ENCODE data around the gene IL21R.

GRCh38 chr16:27495191-27495590, 93.2 kb downstream of the IL21R start:
- TF ChIP-seq BACH2 (CRISPR knock-in tag; IDR thresholded peaks at IDR 0.05; ENCODE audit: borderline replicate concordance) = no peak
- no peak for TF ChIP-seq PPARA (CRISPR knock-in tag; IDR thresholded peaks at IDR 0.05; ENCODE audit: borderline replicate concordance)
- TF ChIP-seq TSHZ2 (CRISPR knock-in tag; IDR thresholded peaks at IDR 0.05) = no peak
